Adrenal gland (tissue), 12 donors: Measurements from ENCODE around the gene FAM110D. TPM values are rescaled to one million over a fixed set of nuclear protein-coding genes. Genes with fewer than 3 reads are reported as not detected.

Source experiments
- DNase-seq, 7 donors: peaks; one replicate each; pipeline ENCODE4 v3.0.0-alpha.2; 2019 to 2020
- H3K27ac ChIP-seq, 5 donors: fragments of 200-600 bp; sonication (generic) in 4 of 5; 1 replicate in 3 of 5; 2 replicates in 2 of 5; pipeline versions ENCODE4 v1.5.1 to v1.8.0; 2016 to 2020; ENCODE audit warnings: mild to moderate bottlenecking in 1 of 5
- H3K27me3 ChIP-seq: fragments of 200-600 bp; 2 replicates; pipeline ENCODE4 v1.8.0; 2021
- H3K36me3 ChIP-seq, 2 donors: fragments of 200-600 bp; replicated peaks in 1 of 2; 1 replicate in 1 of 2; 2 replicates in 1 of 2; pipeline versions ENCODE4 v1.5.1 to v1.8.0; 2018 to 2022
- H3K4me1 ChIP-seq, 2 donors: fragments of 200-600 bp; replicated peaks in 1 of 2; 1 replicate in 1 of 2; 2 replicates in 1 of 2; pipeline versions ENCODE4 v1.5.1 to v1.8.0; 2018 to 2021
- H3K4me3 ChIP-seq, 4 donors: fragments of 200-600 bp; sonication (generic) in 3 of 4; one replicate each; pipeline ENCODE4 v1.5.1; 2016 to 2018
- H3K9me3 ChIP-seq, 3 donors: fragments of 200-600 bp; sonication (generic) in 1 of 3; replicated peaks in 1 of 3; 1 replicate in 2 of 3; 2 replicates in 1 of 3; pipeline versions ENCODE4 v1.5.1 to v1.8.0; 2016 to 2021
- CTCF ChIP-seq, 6 experiments: fragments of 450-650 bp in 4 of 6; fragments of 200-600 bp in 2 of 6; sonication (generic) in 1 of 6; IDR thresholded peaks; 1 replicate in 5 of 6; 2 replicates in 1 of 6; pipeline versions ENCODE4 v1.5.1 to v1.8.0; 2016 to 2021; ENCODE audit warnings: antibody characterized with exemption in 6 of 6, mild to moderate bottlenecking in 2 of 6, moderate library complexity in 1 of 6
- POLR2A ChIP-seq, 2 donors: fragments of 450-650 bp; IDR thresholded peaks; one replicate each; pipeline ENCODE4 v1.6.1; 2017; ENCODE audit warnings: antibody characterized with exemption in 2 of 2, mild to moderate bottlenecking in 2 of 2, moderate library complexity in 1 of 2
- WGBS, 4 donors: extraction: QIAGEN DNeasy Blood & Tissue Kit in 2 of 4; methylation state at CpG; one replicate each; pipeline versions ENCODE4 v1.1.5 to v1.1.7; 2013 to 2017; 5-methylcytosine and 5-hydroxymethylcytosine counted together
- intact Hi-C, 2 donors: fragments of 100-400 bp; cut with DNase I; formaldehyde crosslinking; loops; one replicate each; pipeline versions ENCODE4 v1.14.1 to v1.15.0; 2022 to 2023
- polyA plus RNA-seq, 3 donors: library from polyadenylated mRNA; stranded (reverse); fragments of 200-250 nt in 2 of 3; fragments of 350-450 nt in 1 of 3; fragmentation: Illumina TruSeq in 1 of 3; extraction: RNeasy Lipid Tissue Mini Kit (QIAGEN cat#74804) in 1 of 3; gene quantifications; one replicate each; pipeline ENCODE4 v1.2.3, GENCODE V29; 2013 to 2014
- total RNA-seq, 9 donors: library from RNA; depleted of rRNA in 4 of 9; stranded (reverse); fragments of >200 nt in 4 of 9; fragments of 120-200 nt in 1 of 9; fragmentation: NEBNext Ultra II Directional in 1 of 9; extraction: Animal tissue kit (Norgen Biotek cat#: 25700) in 1 of 9; gene quantifications; one replicate each; pipeline versions ENCODE4 v1.1.0 to v1.2.4, GENCODE V29; 2013 to 2023
- donor health status: healthy with polysubstance abuse.
- donor health status: Bipolar disorder and iron deficiency.
- donor health status: DM: yes; HTN: yes; CAD: no.
- donor health status: DM: no; HTN: no; CAD: no.
- donor health status: DM: no; HTN: no; CAD: no.
- donor health status: DM: yes; HTN: yes; CAD: no.

Gene FAM110D
- total and polyA plus RNA-seq, 12 donors, result 0.46 to 6.2 (median 2.2) TPM

- H3K4me3 ChIP-seq, result no peak overlapping the region
- H3K36me3 ChIP-seq, result no peaks in the 10 kb centered on the region
- intact Hi-C loops, result no loop called here
- no peaks in the 10 kb centered on the region for H3K4me1 ChIP-seq
- H3K27ac ChIP-seq, result no peak overlapping the region
- H3K9me3 ChIP-seq, result peaks cover 0 to 5% (median 0%) of the 10 kb centered on the region in 3 donors
- no peak for DNase-seq
- no peaks in the 10 kb centered on the region for H3K27me3 ChIP-seq
- TF ChIP-seq POLR2A (IDR thresholded peaks at IDR 0.05) (no peak), CTCF (IDR thresholded peaks at IDR 0.05) (no peak)
- 82 to 87% (median 85%) methylated on average over 1 to 2 of the region's 2 CpGs for WGBS, 4 donors
Measured at GRCh38 chr1:26132834-26133167, 26.1 kb upstream of the FAM110D start.

- 87 to 94% (median 92%) methylated on average over 3 of the region's 3 CpGs for WGBS, 4 donors
- Histone ChIP-seq H3K4me1 (no peaks in the 10 kb centered on the region), H3K9me3 (peaks cover 0 to 5% (median 0%) of the 10 kb centered on the region in 3 donors), H3K27ac (no peak overlapping the region), H3K27me3 (no peaks in the 10 kb centered on the region), H3K36me3 (no peaks in the 10 kb centered on the region), H3K4me3 (no peak overlapping the region)
- no peak for TF ChIP-seq POLR2A (IDR thresholded peaks at IDR 0.05)
- TF ChIP-seq CTCF (IDR thresholded peaks at IDR 0.05), result no peak
- no peak for DNase-seq
- intact Hi-C loops, result no loop called here
Measured at GRCh38 chr1:26134466-26134865, 24.4 kb upstream of the FAM110D start.

- Histone ChIP-seq H3K36me3 (no peaks in the 10 kb centered on the region), H3K4me3 (no peak overlapping the region), H3K27me3 (no peaks in the 10 kb centered on the region), H3K27ac (no peak overlapping the region), H3K4me1 (no peaks in the 10 kb centered on the region), H3K9me3 (peaks cover 0 to 5% (median 0%) of the 10 kb centered on the region in 3 donors)
- intact Hi-C loops, result no loop called here
- TF ChIP-seq CTCF (IDR thresholded peaks at IDR 0.05), result no peak
- no peak for TF ChIP-seq POLR2A (IDR thresholded peaks at IDR 0.05)
- DNase-seq, result no peak
- 53 to 65% (median 59%) methylated on average over 3 of the region's 3 CpGs for WGBS, 4 donors
Measured at GRCh38 chr1:26138974-26139558, 19.8 kb upstream of the FAM110D start.

- H3K36me3 ChIP-seq, result no peaks in the 10 kb centered on the region
- 70 to 86% (median 79%) methylated on average over 8 of the region's 8 CpGs for WGBS, 4 donors
- DNase-seq, result no peak
- intact Hi-C loops, result no loop called here
- TF ChIP-seq POLR2A (IDR thresholded peaks at IDR 0.05) (no peak), CTCF (IDR thresholded peaks at IDR 0.05) (no peak)
- H3K27me3 ChIP-seq, result no peaks in the 10 kb centered on the region
- H3K9me3 ChIP-seq, result no peaks in the 10 kb centered on the region
- H3K4me1 ChIP-seq, result peaks cover 0 to 2% of the 10 kb centered on the region in 2 donors
- no peak overlapping the region for H3K4me3 ChIP-seq
- no peak overlapping the region for H3K27ac ChIP-seq
Measured at GRCh38 chr1:26142159-26142558, 16.7 kb upstream of the FAM110D start.
